SK-N-SH treated with all-trans-retinoic acid at 6 μM for 48 hours (cell line): ENCODE measurements around the gene HOXD8.

Experiments used
- PPARA ChIP-seq: fragments of 250-450 bp; sonication (Bioruptor Pico); IDR thresholded peaks from 2 replicates; pipeline ENCODE4 v1.5.0; 2020; ENCODE audit warnings: mild to moderate bottlenecking, borderline replicate concordance
- TCF4 ChIP-seq: fragments of 250-450 bp; sonication (Bioruptor Pico); IDR thresholded peaks from 2 replicates; pipeline ENCODE4 v1.8.0; 2021; ENCODE audit warnings: mild to moderate bottlenecking, moderate library complexity, borderline replicate concordance
- ZFP30 ChIP-seq: fragments of 450-650 bp; formaldehyde crosslinking; IDR thresholded peaks from 2 replicates; pipeline ENCODE4 v1.5.0; 2022; ENCODE audit warnings: mild to moderate bottlenecking, moderate library complexity

DNA sequence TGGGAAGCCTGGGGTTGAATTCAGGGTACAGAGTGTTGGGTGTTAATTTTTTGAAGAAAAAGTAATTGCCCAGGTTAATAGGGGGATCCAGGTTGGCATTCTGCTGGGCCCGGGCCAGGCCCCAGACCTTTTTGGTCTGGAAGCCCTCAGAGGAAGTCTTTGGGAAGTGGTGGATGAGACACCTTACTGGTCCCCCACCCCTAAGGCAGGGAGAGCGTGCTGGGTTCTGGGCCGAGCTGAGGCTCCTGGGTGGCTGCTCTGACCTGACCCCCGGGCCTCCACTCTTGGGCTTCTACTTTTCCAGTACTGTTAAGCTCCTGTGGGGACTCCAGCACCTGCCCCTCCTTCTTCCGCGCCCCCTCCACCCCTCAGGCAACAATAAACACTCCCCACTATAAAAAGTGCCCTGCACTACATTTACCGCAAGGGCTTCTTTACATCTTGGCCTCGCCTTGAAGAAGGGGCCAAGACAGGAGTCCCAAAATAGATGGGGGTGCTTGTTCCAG is 26.8 kb downstream of the HOXD8 start:
- TF ChIP-seq ZFP30 (CRISPR knock-in tag) = no peak
- no peak for TF ChIP-seq PPARA
- TF ChIP-seq TCF4 (CRISPR knock-in tag) = no peak
